ENCODE data around the gene TXNRD2.
"Not testable (repeated sequence)": the region's sequence is repeated elsewhere in the genome, so short reads cannot be mapped to it uniquely, and the experiment has no call there.

TXNRD2 gene

GRCh38 chr22:19840059-19840458 lies 101.6 kb downstream of the TXNRD2 start:
- H3K27ac ChIP-seq (ENCODE audit: insufficient read depth, low read depth, low read length, poor library complexity, severe bottlenecking) = no peak overlapping the region
- no peak overlapping the region for H3K4me3 ChIP-seq (ENCODE audit: insufficient read depth, low read depth, low read length)
- H3K36me3 ChIP-seq (ENCODE audit: control insufficient read depth, insufficient read depth, low read length) = no peaks in the 10 kb centered on the region
- no peaks in the 10 kb centered on the region for H3K27me3 ChIP-seq (ENCODE audit: control insufficient read depth, insufficient read depth, low read length, poor library complexity, severe bottlenecking)
- H3K4me1 ChIP-seq (ENCODE audit: control insufficient read depth, insufficient read depth, low read length) = peaks cover 10% of the 10 kb centered on the region
- no peaks in the 10 kb centered on the region for H3K9me3 ChIP-seq (ENCODE audit: control insufficient read depth, low read length)
- WGBS, 2 experiments = 97 to 98% methylated on average over 4 of the region's 4 CpGs

DNA sequence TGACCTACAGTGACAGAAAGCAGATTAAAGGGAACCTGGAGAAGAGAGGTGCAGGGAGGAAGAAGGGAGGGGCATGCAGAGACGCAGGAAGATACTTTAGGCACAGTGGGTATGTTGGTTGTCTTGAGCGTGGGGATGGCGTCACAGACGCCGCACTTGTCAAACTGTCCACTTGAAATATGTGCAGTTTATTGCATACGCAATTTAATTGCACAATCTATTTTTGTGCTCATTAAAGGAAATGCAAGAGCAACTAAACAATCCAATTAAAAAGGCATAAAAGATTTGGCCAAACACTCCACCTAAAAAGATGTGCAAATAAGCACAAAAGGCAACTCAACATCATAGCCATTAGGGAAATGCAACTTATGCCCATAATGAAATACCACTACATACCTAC lies 103.7 kb downstream of the TXNRD2 start:
- 93 to 96% methylated on average over 6 of the region's 6 CpGs for WGBS, 2 experiments
- no peaks in the 10 kb centered on the region for H3K27me3 ChIP-seq (ENCODE audit: control insufficient read depth, insufficient read depth, low read length, poor library complexity, severe bottlenecking)
- H3K36me3 ChIP-seq (ENCODE audit: control insufficient read depth, insufficient read depth, low read length) = no peaks in the 10 kb centered on the region
- H3K9me3 ChIP-seq (ENCODE audit: control insufficient read depth, low read length) = no peaks in the 10 kb centered on the region
- H3K4me3 ChIP-seq (ENCODE audit: insufficient read depth, low read depth, low read length) = no peak overlapping the region
- H3K4me1 ChIP-seq (ENCODE audit: control insufficient read depth, insufficient read depth, low read length) = peaks cover 5% of the 10 kb centered on the region
- no peak overlapping the region for H3K27ac ChIP-seq (ENCODE audit: insufficient read depth, low read depth, low read length, poor library complexity, severe bottlenecking)

DNA sequence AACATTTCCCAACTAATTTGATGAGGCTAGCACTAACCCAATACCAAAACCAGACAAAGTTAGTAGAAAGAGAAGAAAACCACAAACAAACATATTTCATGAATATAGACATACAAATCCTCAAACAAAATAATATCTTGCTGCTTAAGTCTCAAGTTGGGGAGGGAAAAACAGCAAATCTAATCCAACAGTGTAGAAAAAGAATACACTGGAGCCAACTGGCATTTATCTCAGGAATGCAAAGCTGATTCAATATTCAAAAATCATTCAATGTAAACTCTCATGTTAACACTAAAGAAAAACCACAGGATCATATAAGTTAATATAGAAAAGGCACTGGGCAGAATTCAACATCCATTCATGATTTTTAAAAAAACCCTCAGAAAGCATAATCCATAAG lies 105.1 kb downstream of the TXNRD2 start:
- H3K4me1 ChIP-seq (ENCODE audit: control insufficient read depth, insufficient read depth, low read length) = no peaks in the 10 kb centered on the region
- no peaks in the 10 kb centered on the region for H3K27me3 ChIP-seq (ENCODE audit: control insufficient read depth, insufficient read depth, low read length, poor library complexity, severe bottlenecking)
- H3K9me3 ChIP-seq (ENCODE audit: control insufficient read depth, low read length) = no peaks in the 10 kb centered on the region
- no peak overlapping the region for H3K27ac ChIP-seq (ENCODE audit: insufficient read depth, low read depth, low read length, poor library complexity, severe bottlenecking)
- H3K4me3 ChIP-seq (ENCODE audit: insufficient read depth, low read depth, low read length) = no peak overlapping the region
- H3K36me3 ChIP-seq (ENCODE audit: control insufficient read depth, insufficient read depth, low read length) = no peaks in the 10 kb centered on the region

- Histone ChIP-seq H3K36me3 (ENCODE audit: control insufficient read depth, insufficient read depth, low read length) (no peaks in the 10 kb centered on the region), H3K27ac (ENCODE audit: insufficient read depth, low read depth, low read length, poor library complexity, severe bottlenecking) (no peak overlapping the region)
Measured at GRCh38 chr22:19834599-19834998, 107.0 kb downstream of the TXNRD2 start.

DNA sequence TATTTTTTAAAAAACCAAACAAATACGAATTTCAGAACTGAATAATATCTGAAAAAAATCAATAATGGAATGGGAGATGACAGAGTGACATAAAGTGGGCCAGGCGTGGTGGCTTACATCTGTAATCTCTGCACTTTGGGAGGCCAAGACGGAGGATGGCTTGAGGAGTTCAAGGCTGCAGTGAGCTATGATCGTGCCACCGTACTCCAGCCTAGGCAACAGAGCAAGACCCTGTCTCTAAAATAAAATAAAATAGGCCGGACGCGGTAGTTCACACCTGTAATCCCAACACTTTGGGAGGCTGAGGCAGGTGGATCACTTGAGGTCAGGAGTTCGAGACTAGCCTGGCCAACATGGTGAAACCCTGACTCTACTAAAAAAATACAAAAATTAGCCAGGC lies 108.3 kb downstream of the TXNRD2 start:
- H3K27ac ChIP-seq (ENCODE audit: insufficient read depth, low read depth, low read length, poor library complexity, severe bottlenecking); H3K4me3 ChIP-seq (ENCODE audit: insufficient read depth, low read depth, low read length); H3K27me3 ChIP-seq (ENCODE audit: control insufficient read depth, insufficient read depth, low read length, poor library complexity, severe bottlenecking); H3K4me1 ChIP-seq (ENCODE audit: control insufficient read depth, insufficient read depth, low read length); H3K36me3 ChIP-seq (ENCODE audit: control insufficient read depth, insufficient read depth, low read length); H3K9me3 ChIP-seq (ENCODE audit: control insufficient read depth, low read length): not testable (repeated sequence)
- WGBS, 2 experiments = 81 to 82% methylated on average over 9 of the region's 9 CpGs

More at GRCh38 chr22:19834599-19834998, 107.0 kb downstream of the TXNRD2 start:
- no peaks in the 10 kb centered on the region for H3K9me3 ChIP-seq (ENCODE audit: control insufficient read depth, low read length)
- H3K27me3 ChIP-seq (ENCODE audit: control insufficient read depth, insufficient read depth, low read length, poor library complexity, severe bottlenecking) = no peaks in the 10 kb centered on the region
- no peak overlapping the region for H3K4me3 ChIP-seq (ENCODE audit: insufficient read depth, low read depth, low read length)
- H3K4me1 ChIP-seq (ENCODE audit: control insufficient read depth, insufficient read depth, low read length) = no peaks in the 10 kb centered on the region

GRCh38 chr22:19832476-19833108 lies 109.0 kb downstream of the TXNRD2 start:
- 90 to 92% methylated on average over 7 of the region's 7 CpGs for WGBS, 2 experiments
- H3K9me3 ChIP-seq (ENCODE audit: control insufficient read depth, low read length) = no peaks in the 10 kb centered on the region

GRCh38 chr22:19831979-19832378 lies 109.6 kb downstream of the TXNRD2 start:
- not testable (repeated sequence) for H3K27ac ChIP-seq (ENCODE audit: insufficient read depth, low read depth, low read length, poor library complexity, severe bottlenecking); H3K4me3 ChIP-seq (ENCODE audit: insufficient read depth, low read depth, low read length); H3K9me3 ChIP-seq (ENCODE audit: control insufficient read depth, low read length); H3K36me3 ChIP-seq (ENCODE audit: control insufficient read depth, insufficient read depth, low read length); H3K27me3 ChIP-seq (ENCODE audit: control insufficient read depth, insufficient read depth, low read length, poor library complexity, severe bottlenecking); H3K4me1 ChIP-seq (ENCODE audit: control insufficient read depth, insufficient read depth, low read length)
- WGBS, 2 experiments = 61 to 65% methylated on average over 3 of the region's 3 CpGs

More at GRCh38 chr22:19832476-19833108, 109.0 kb downstream of the TXNRD2 start:
- Histone ChIP-seq H3K27ac (ENCODE audit: insufficient read depth, low read depth, low read length, poor library complexity, severe bottlenecking) (no peak overlapping the region), H3K4me3 (ENCODE audit: insufficient read depth, low read depth, low read length) (no peak overlapping the region), H3K36me3 (ENCODE audit: control insufficient read depth, insufficient read depth, low read length) (no peaks in the 10 kb centered on the region), H3K4me1 (ENCODE audit: control insufficient read depth, insufficient read depth, low read length) (no peaks in the 10 kb centered on the region), H3K27me3 (ENCODE audit: control insufficient read depth, insufficient read depth, low read length, poor library complexity, severe bottlenecking) (no peaks in the 10 kb centered on the region)

- H3K4me3 ChIP-seq (ENCODE audit: insufficient read depth, low read depth, low read length) = no peak overlapping the region
- no peak overlapping the region for H3K27ac ChIP-seq (ENCODE audit: insufficient read depth, low read depth, low read length, poor library complexity, severe bottlenecking)
- no peaks in the 10 kb centered on the region for H3K36me3 ChIP-seq (ENCODE audit: control insufficient read depth, insufficient read depth, low read length)
- H3K4me1 ChIP-seq (ENCODE audit: control insufficient read depth, insufficient read depth, low read length) = no peaks in the 10 kb centered on the region
- H3K9me3 ChIP-seq (ENCODE audit: control insufficient read depth, low read length) = no peaks in the 10 kb centered on the region
- no peaks in the 10 kb centered on the region for H3K27me3 ChIP-seq (ENCODE audit: control insufficient read depth, insufficient read depth, low read length, poor library complexity, severe bottlenecking)
- WGBS, 2 experiments = 92% methylated on average over 6 of the region's 6 CpGs
Measured at GRCh38 chr22:19831016-19831415, 110.6 kb downstream of the TXNRD2 start.

- WGBS, 2 experiments = 93 to 96% methylated on average over 2 of the region's 2 CpGs
- H3K36me3 ChIP-seq (ENCODE audit: control insufficient read depth, insufficient read depth, low read length) = no peaks in the 10 kb centered on the region
- H3K9me3 ChIP-seq (ENCODE audit: control insufficient read depth, low read length) = no peaks in the 10 kb centered on the region
- no peaks in the 10 kb centered on the region for H3K27me3 ChIP-seq (ENCODE audit: control insufficient read depth, insufficient read depth, low read length, poor library complexity, severe bottlenecking)
- H3K4me1 ChIP-seq (ENCODE audit: control insufficient read depth, insufficient read depth, low read length) = no peaks in the 10 kb centered on the region
- H3K4me3 ChIP-seq (ENCODE audit: insufficient read depth, low read depth, low read length) = no peak overlapping the region
- H3K27ac ChIP-seq (ENCODE audit: insufficient read depth, low read depth, low read length, poor library complexity, severe bottlenecking) = no peak overlapping the region
Measured at GRCh38 chr22:19828035-19828401, 113.6 kb downstream of the TXNRD2 start.

GRCh38 chr22:19827341-19828034 lies 114.1 kb downstream of the TXNRD2 start:
- Histone ChIP-seq H3K4me3 (ENCODE audit: insufficient read depth, low read depth, low read length) (no peak overlapping the region), H3K27ac (ENCODE audit: insufficient read depth, low read depth, low read length, poor library complexity, severe bottlenecking) (no peak overlapping the region), H3K4me1 (ENCODE audit: control insufficient read depth, insufficient read depth, low read length) (no peaks in the 10 kb centered on the region), H3K9me3 (ENCODE audit: control insufficient read depth, low read length) (no peaks in the 10 kb centered on the region), H3K27me3 (ENCODE audit: control insufficient read depth, insufficient read depth, low read length, poor library complexity, severe bottlenecking) (no peaks in the 10 kb centered on the region), H3K36me3 (ENCODE audit: control insufficient read depth, insufficient read depth, low read length) (no peaks in the 10 kb centered on the region)
- whole genome bisulfite sequencing, 2 experiments = 83 to 99% methylated on average over 8 to 9 of the region's 10 CpGs
